H9 (cell line): Measurements from ENCODE around the gene MAD1L1. TPM values are rescaled to one million over a fixed set of nuclear protein-coding genes. Genes with fewer than 3 reads are reported as not detected.

Source experiments
- DNase-seq: peaks from one replicate; pipeline ENCODE4 v3.0.0-alpha.2; 2017
- H2AFZ ChIP-seq: one replicate; pipeline ENCODE4 v1.6.1; 2013; ENCODE audit warnings: mild to moderate bottlenecking, low read length, control low read depth, moderate library complexity
- H2AK5ac ChIP-seq: 2 replicates; pipeline ENCODE4 v1.6.1; 2013; ENCODE audit warnings: low read length, control low read depth, mixed read lengths; ENCODE audit not compliant: insufficient read length
- H2BK120ac ChIP-seq: one replicate; pipeline ENCODE4 v1.6.1; 2013; ENCODE audit warnings: low read depth, mild to moderate bottlenecking, low read length, control low read depth, inconsistent platforms; ENCODE audit not compliant: poor library complexity, severe bottlenecking
- H2BK12ac ChIP-seq: 2 replicates; pipeline ENCODE4 v1.6.1; 2013; ENCODE audit warnings: low read length, control low read depth, mixed read lengths, low read depth; ENCODE audit not compliant: insufficient read length
- H2BK15ac ChIP-seq: 2 replicates; pipeline ENCODE4 v1.6.1; 2013; ENCODE audit warnings: low read depth, low read length, control low read depth
- H2BK20ac ChIP-seq: one replicate; pipeline ENCODE4 v1.6.1; 2013; ENCODE audit warnings: low read depth, mild to moderate bottlenecking, low read length, control low read depth, inconsistent platforms; ENCODE audit not compliant: poor library complexity, severe bottlenecking
- H2BK5ac ChIP-seq: 2 replicates; pipeline ENCODE4 v1.6.1; 2013; ENCODE audit warnings: low read length, control low read depth, mixed read lengths; ENCODE audit not compliant: insufficient read length
- H3K14ac ChIP-seq: 2 replicates; pipeline ENCODE4 v1.6.1; 2013; ENCODE audit warnings: low read length, control low read depth; ENCODE audit not compliant: insufficient read depth
- H3K18ac ChIP-seq: 2 replicates; pipeline ENCODE4 v1.6.1; 2013; ENCODE audit warnings: low read depth, mild to moderate bottlenecking, mixed read lengths, low read length, control low read depth; ENCODE audit not compliant: insufficient read length
- H3K23ac ChIP-seq: 2 replicates; pipeline ENCODE4 v1.6.1; 2013; ENCODE audit warnings: low read length, control low read depth, mixed read lengths, low read depth; ENCODE audit not compliant: insufficient read length
- H3K23me2 ChIP-seq: 2 replicates; pipeline ENCODE4 v1.6.1; 2013; ENCODE audit warnings: low read depth, mild to moderate bottlenecking, mixed read lengths, low read length, control low read depth; ENCODE audit not compliant: insufficient read length, poor library complexity, severe bottlenecking
- H3K27ac ChIP-seq: 2 replicates; pipeline ENCODE4 v1.5.1; 2013; ENCODE audit warnings: low read length, control low read depth, mixed read lengths, low read depth; ENCODE audit not compliant: insufficient read length
- H3K27me3 ChIP-seq: 2 replicates; pipeline ENCODE4 v1.6.1; 2013; ENCODE audit warnings: low read length, control low read depth, inconsistent platforms; ENCODE audit not compliant: insufficient read depth
- H3K4ac ChIP-seq: 2 replicates; pipeline ENCODE4 v1.6.1; 2013; ENCODE audit warnings: low read depth, mild to moderate bottlenecking, control low read depth, inconsistent platforms, low read length, moderate library complexity
- H3K4me1 ChIP-seq: 2 replicates; pipeline ENCODE4 v1.6.1; 2013; ENCODE audit warnings: low read length, control low read depth, inconsistent platforms; ENCODE audit not compliant: insufficient read depth
- H3K4me2 ChIP-seq: 2 replicates; pipeline ENCODE4 v1.6.1; 2013; ENCODE audit warnings: low read length, control low read depth, mixed read lengths; ENCODE audit not compliant: insufficient read length, insufficient read depth
- H3K56ac ChIP-seq: 2 replicates; pipeline ENCODE4 v1.6.1; 2013; ENCODE audit warnings: low read depth, mild to moderate bottlenecking, mixed read lengths, low read length, control low read depth; ENCODE audit not compliant: insufficient read length
- H3K79me1 ChIP-seq: 2 replicates; pipeline ENCODE4 v1.6.1; 2013; ENCODE audit warnings: low read depth, mild to moderate bottlenecking, moderate library complexity, low read length, control low read depth, inconsistent platforms; ENCODE audit not compliant: insufficient read depth, poor library complexity, severe bottlenecking
- H3K79me2 ChIP-seq: 2 replicates; pipeline ENCODE4 v1.6.1; 2013; ENCODE audit warnings: low read length, control low read depth, inconsistent platforms; ENCODE audit not compliant: insufficient read depth
- H3K9ac ChIP-seq: 2 replicates; pipeline ENCODE4 v1.6.1; 2013; ENCODE audit warnings: low read length, control low read depth, mixed read lengths; ENCODE audit not compliant: insufficient read length; ENCODE audit errors: extremely low read depth
- H3K9me3 ChIP-seq: one replicate; pipeline ENCODE4 v1.6.1; 2013; ENCODE audit warnings: low read depth, low read length, inconsistent platforms; ENCODE audit not compliant: control insufficient read depth
- H3T11ph ChIP-seq: one replicate; pipeline ENCODE4 v1.6.1; 2013; ENCODE audit warnings: mild to moderate bottlenecking, low read length, control low read depth, inconsistent platforms
- H4K20me1 ChIP-seq: one replicate; pipeline ENCODE4 v1.6.1; 2013; ENCODE audit not compliant: control insufficient read depth, insufficient read length, insufficient read depth
- H4K5ac ChIP-seq: 2 replicates; pipeline ENCODE4 v1.6.1; 2013; ENCODE audit warnings: low read depth, mild to moderate bottlenecking, mixed read lengths, low read length, control low read depth; ENCODE audit not compliant: insufficient read length
- H4K8ac ChIP-seq: replicated peaks from 2 replicates; pipeline ENCODE4 v1.6.1; 2013; ENCODE audit warnings: low read length, control low read depth, mixed read lengths, low read depth; ENCODE audit not compliant: insufficient read length
- H4K91ac ChIP-seq: 2 replicates; pipeline ENCODE4 v1.6.1; 2013; ENCODE audit warnings: low read depth, mild to moderate bottlenecking, moderate library complexity, mixed read lengths, low read length, control low read depth; ENCODE audit not compliant: insufficient read length
- H3K27ac Mint-ChIP-seq, 3 experiments: 2 replicates in 2 of 3; 3 replicates in 1 of 3; pipeline ENCODE4 v1.8.0; 2020 to 2021; ENCODE audit warnings: mixed read lengths in 3 of 3, mild to moderate bottlenecking in 1 of 3, moderate library complexity in 1 of 3
- H3K27me3 Mint-ChIP-seq: 2 replicates; pipeline ENCODE4 v1.8.0; 2021; ENCODE audit warnings: low read depth, mild to moderate bottlenecking, moderate library complexity, mixed read lengths
- H3K36me3 Mint-ChIP-seq, 3 experiments: 2 replicates in 2 of 3; 3 replicates in 1 of 3; pipeline ENCODE4 v1.8.0; 2020 to 2021; ENCODE audit warnings: low read depth in 3 of 3, mixed read lengths in 3 of 3; ENCODE audit not compliant: insufficient read depth in 1 of 3
- H3K4me1 Mint-ChIP-seq, 2 experiments: 2 replicates each; pipeline ENCODE4 v1.8.0; 2020; ENCODE audit warnings: mixed read lengths in 2 of 2
- H3K4me3 Mint-ChIP-seq, 2 experiments: 2 replicates in 1 of 2; 3 replicates in 1 of 2; pipeline ENCODE4 v1.8.0; 2020 to 2021; ENCODE audit warnings: mild to moderate bottlenecking in 2 of 2, mixed read lengths in 2 of 2, moderate library complexity in 1 of 2
- H3K9me3 Mint-ChIP-seq, 2 experiments: 2 replicates in 1 of 2; 3 replicates in 1 of 2; pipeline ENCODE4 v1.8.0; 2020; ENCODE audit warnings: mild to moderate bottlenecking in 2 of 2, mixed read lengths in 2 of 2, moderate library complexity in 1 of 2
- WGBS: extraction: QIAGEN DNeasy Blood & Tissue Kit; methylation state at CpG from one replicate; pipeline ENCODE4 v1.1.7; 2013; ENCODE audit warnings: missing lambda C conversion rate, low lambda C conversion rate, mixed read lengths; ENCODE audit not compliant: insufficient read length; ENCODE audit errors: extremely low coverage; 5-methylcytosine and 5-hydroxymethylcytosine counted together
- total RNA-seq: library from RNA; stranded (reverse); gene quantifications from 2 replicates; pipeline ENCODE4 v1.2.1, GENCODE V29; 2021
- TF ChIP-seq, protein P1 (sequence below): fragments of 200-600 bp; sonication (generic); conservative IDR thresholded peaks from 3 replicates; pipeline ENCODE4 v1.8.0; 2021; ENCODE audit warnings: antibody characterized with exemption, mild to moderate bottlenecking

The MAD1L1 gene
- total RNA-seq, 1 experiment from 2014 or later: 39.0 TPM

DNA sequence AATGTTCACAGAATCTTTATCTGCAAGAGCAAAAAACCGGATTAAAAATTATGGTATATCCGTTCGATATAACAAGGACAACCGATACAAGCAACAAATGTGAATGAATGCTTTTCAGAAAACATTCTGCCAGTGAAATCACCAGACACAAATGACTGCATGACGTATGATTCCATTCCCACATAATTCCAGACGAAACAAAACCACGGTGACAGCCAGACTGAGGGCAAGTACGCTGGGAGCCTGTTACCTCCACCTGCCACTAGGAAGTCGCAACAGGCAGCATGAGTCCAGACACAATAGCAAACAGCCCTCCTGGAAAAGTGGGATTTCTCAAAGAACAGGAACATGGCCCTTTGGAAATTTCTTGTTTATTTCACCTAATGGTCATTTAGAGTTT, 41.7 kb downstream of the MAD1L1 start:
- no peak overlapping the region for H2BK20ac ChIP-seq
- H4K8ac ChIP-seq: no peak overlapping the region
- no peak overlapping the region for H2BK15ac ChIP-seq
- no peaks in the 10 kb centered on the region for H3K27me3 ChIP-seq
- no peak overlapping the region for H3K18ac ChIP-seq
- H3K23me2 ChIP-seq: no peaks in the 10 kb centered on the region
- no peak overlapping the region for H4K5ac ChIP-seq
- H3K4ac ChIP-seq: no peak overlapping the region
- DNase-seq: no peak
- H3K79me1 ChIP-seq: no peaks in the 10 kb centered on the region
- no peak overlapping the region for H2AK5ac ChIP-seq
- H3K56ac ChIP-seq: no peak overlapping the region
- TF ChIP-seq, protein P1, sequence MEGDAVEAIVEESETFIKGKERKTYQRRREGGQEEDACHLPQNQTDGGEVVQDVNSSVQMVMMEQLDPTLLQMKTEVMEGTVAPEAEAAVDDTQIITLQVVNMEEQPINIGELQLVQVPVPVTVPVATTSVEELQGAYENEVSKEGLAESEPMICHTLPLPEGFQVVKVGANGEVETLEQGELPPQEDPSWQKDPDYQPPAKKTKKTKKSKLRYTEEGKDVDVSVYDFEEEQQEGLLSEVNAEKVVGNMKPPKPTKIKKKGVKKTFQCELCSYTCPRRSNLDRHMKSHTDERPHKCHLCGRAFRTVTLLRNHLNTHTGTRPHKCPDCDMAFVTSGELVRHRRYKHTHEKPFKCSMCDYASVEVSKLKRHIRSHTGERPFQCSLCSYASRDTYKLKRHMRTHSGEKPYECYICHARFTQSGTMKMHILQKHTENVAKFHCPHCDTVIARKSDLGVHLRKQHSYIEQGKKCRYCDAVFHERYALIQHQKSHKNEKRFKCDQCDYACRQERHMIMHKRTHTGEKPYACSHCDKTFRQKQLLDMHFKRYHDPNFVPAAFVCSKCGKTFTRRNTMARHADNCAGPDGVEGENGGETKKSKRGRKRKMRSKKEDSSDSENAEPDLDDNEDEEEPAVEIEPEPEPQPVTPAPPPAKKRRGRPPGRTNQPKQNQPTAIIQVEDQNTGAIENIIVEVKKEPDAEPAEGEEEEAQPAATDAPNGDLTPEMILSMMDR: peak; percentile 18; the same call in 1 of the 3 replicates
- no peak overlapping the region for H3K27ac ChIP-seq
- H3K9me3 ChIP-seq: no peaks in the 10 kb centered on the region
- H2BK12ac ChIP-seq: no peak overlapping the region
- no peak overlapping the region for H4K91ac ChIP-seq
- whole genome bisulfite sequencing: no CpG with 5 or more reads among the region's 9 CpGs
- Mint-ChIP-seq H3K4me1 (no peaks in the 10 kb centered on the region), H3K36me3 (peaks cover 43 to 68% (median 45%) of the 10 kb centered on the region in 3 experiments), H3K9me3 (peaks cover 9 to 16% of the 10 kb centered on the region in 2 experiments; a peak in 4 of 5 replicates), H3K27ac (no peak overlapping the region), H3K27me3 (no peaks in the 10 kb centered on the region), H3K4me3 (no peak overlapping the region)
- H4K20me1 ChIP-seq: no peaks in the 10 kb centered on the region
- H3K4me1 ChIP-seq: no peaks in the 10 kb centered on the region
- no peak overlapping the region for H3K9ac ChIP-seq
- H3T11ph ChIP-seq: no peak overlapping the region
- no peak overlapping the region for H3K14ac ChIP-seq
- no peak overlapping the region for H3K4me2 ChIP-seq
- H3K23ac ChIP-seq: no peak overlapping the region
- no peaks in the 10 kb centered on the region; the same call in 1 of the 2 replicates for H3K79me2 ChIP-seq
- H2AFZ ChIP-seq: no peak overlapping the region
- H2BK5ac ChIP-seq: no peak overlapping the region
- no peak overlapping the region for H2BK120ac ChIP-seq
